ENCODE results near the gene EP400.

The EP400 gene

GRCh38 chr12:131922772-131923171 is 27.0 kb upstream of the EP400 start:
- H3K27ac ChIP-seq, result peak overlapping the region; percentile 26; the same call in 1 of the 2 replicates
- TF ChIP-seq, protein P1, sequence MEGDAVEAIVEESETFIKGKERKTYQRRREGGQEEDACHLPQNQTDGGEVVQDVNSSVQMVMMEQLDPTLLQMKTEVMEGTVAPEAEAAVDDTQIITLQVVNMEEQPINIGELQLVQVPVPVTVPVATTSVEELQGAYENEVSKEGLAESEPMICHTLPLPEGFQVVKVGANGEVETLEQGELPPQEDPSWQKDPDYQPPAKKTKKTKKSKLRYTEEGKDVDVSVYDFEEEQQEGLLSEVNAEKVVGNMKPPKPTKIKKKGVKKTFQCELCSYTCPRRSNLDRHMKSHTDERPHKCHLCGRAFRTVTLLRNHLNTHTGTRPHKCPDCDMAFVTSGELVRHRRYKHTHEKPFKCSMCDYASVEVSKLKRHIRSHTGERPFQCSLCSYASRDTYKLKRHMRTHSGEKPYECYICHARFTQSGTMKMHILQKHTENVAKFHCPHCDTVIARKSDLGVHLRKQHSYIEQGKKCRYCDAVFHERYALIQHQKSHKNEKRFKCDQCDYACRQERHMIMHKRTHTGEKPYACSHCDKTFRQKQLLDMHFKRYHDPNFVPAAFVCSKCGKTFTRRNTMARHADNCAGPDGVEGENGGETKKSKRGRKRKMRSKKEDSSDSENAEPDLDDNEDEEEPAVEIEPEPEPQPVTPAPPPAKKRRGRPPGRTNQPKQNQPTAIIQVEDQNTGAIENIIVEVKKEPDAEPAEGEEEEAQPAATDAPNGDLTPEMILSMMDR (IDR thresholded peaks at IDR 0.05), result no peak
- TF ChIP-seq ZFX (IDR thresholded peaks at IDR 0.05; ENCODE audit: borderline replicate concordance), result no peak

DNA sequence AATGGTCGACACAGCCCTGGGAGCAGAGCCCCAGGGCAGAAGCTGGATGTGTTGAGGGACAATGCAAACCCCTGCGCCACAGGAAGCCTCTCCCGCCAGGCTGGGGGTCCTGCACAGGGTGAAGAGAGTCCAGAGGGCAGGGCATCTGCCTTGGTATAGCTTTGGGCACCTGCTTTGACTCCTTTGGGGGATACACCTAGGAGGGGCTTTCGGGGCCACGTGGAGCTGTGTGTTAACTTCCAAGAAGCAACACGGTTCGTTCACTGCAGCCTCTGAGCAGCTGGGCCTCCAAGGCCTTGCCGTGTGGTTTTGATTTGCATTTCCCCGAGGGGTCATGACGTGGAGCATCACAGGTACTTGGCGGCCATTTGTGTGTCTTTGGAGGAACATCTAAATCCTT is 26.5 kb upstream of the EP400 start:
- TF ChIP-seq ZFX (IDR thresholded peaks at IDR 0.05; ENCODE audit: borderline replicate concordance), result no peak
- TF ChIP-seq, protein P1 (IDR thresholded peaks at IDR 0.05), result no peak
- H3K27ac ChIP-seq, result peak overlapping the region; percentile 26; the same call in 1 of the 2 replicates

DNA sequence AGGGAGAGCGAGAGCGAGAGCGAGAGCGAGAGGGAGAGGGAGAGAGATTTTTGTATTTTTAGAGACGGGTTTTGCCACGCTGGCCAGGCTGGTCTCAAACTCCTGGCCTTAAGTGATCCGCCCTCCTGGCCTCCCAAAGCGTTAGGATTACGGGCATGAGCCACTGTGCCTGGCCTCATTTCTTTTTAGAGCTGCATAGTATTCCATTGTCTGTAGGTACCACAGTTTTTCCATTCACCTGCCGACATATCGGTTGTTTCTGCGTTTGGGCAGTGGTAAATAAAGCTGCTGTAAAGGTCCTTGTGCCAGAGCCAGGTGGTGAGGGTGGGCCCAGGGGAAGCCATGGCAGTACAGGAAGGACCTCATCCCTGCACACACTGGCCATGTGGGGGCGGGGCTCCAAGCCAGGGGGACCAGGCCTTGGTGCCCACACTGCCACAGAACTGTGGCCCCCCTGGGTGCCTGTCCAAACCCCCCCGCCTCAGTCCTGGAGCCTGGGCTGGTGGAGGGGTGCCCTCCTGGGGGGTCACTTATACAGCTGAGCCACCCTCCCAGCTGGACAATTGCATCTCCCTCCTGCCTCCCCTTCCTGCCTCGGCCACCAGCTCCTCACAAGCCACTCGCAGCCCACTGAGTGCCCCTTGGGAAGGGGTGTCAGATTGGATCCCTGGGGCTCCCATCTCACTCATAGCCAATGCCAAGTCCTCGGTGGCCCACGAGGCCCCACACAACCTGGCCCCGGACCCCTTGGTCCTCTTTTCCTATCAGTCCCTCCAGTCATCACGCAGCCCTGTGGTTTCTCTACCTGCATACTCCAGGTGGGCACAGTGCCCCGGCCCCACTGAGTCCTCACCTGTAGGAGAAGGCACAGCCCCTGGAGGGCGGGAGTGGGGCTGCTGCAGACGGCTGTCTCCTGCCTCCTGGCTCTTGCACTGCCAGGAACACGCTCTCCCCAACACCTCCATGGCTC is 22.3 kb upstream of the EP400 start:
- TF ChIP-seq, protein P1 (IDR thresholded peaks at IDR 0.05), result no peak
- TF ChIP-seq ZFX (IDR thresholded peaks at IDR 0.05; ENCODE audit: borderline replicate concordance), result no peak
- no peak overlapping the region for H3K27ac ChIP-seq

- H3K27ac ChIP-seq, result peak overlapping the region; percentile 77; the same call in 1 of the 2 replicates
- TF ChIP-seq, protein P1 (IDR thresholded peaks at IDR 0.05), result no peak
- no peak for TF ChIP-seq ZFX (IDR thresholded peaks at IDR 0.05; ENCODE audit: borderline replicate concordance)
These were observed 21.5 kb upstream of the EP400 start for GRCh38 chr12:131928080-131928710.

- H3K27ac ChIP-seq, result peak within 1 kb of the TSS; percentile 77
- TF ChIP-seq, protein P1 (IDR thresholded peaks at IDR 0.05), result no peak
- no peak for TF ChIP-seq ZFX (IDR thresholded peaks at IDR 0.05; ENCODE audit: borderline replicate concordance)
These were observed 20.8 kb upstream of the EP400 start, which contains the start of gene PUS1 for GRCh38 chr12:131928711-131929580. Gene PUS1, plus strand, starts transcription at chr12:131929276. Its CDS starts 447 bp downstream, at chr12:131929723.

- TF ChIP-seq, protein P1 (IDR thresholded peaks at IDR 0.05), result no peak
- TF ChIP-seq ZFX (IDR thresholded peaks at IDR 0.05; ENCODE audit: borderline replicate concordance), result no peak
- H3K27ac ChIP-seq, result peak overlapping the region; percentile 77
These were observed 19.9 kb upstream of the EP400 start for GRCh38 chr12:131929581-131930456.
